Measurements from ENCODE around the gene MSTO1.
"Not testable (repeated sequence)": the region's sequence is repeated elsewhere in the genome, so short reads cannot be mapped to it uniquely, and the experiment has no call there.

DNA sequence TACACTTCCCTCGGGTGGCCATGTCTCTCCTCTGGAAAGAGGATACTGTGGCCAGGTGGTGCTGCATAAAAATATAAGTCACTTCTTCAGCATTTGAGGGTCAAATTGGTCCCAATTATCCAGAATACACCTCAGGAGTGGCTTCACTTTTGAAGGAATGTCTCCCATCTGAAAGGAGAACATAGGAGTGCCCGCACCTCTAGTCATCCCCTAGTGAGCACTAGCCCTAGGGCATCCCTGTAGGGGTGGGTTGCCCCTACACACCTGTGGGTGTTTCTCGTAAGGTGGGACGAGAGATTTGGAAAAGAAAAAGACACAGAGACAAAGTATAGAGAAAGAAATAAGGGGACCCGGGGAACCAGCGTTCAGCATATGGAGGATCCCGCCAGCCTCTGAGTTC, 16.4 kb downstream of the MSTO1 start:
- TF ChIP-seq, protein P1, sequence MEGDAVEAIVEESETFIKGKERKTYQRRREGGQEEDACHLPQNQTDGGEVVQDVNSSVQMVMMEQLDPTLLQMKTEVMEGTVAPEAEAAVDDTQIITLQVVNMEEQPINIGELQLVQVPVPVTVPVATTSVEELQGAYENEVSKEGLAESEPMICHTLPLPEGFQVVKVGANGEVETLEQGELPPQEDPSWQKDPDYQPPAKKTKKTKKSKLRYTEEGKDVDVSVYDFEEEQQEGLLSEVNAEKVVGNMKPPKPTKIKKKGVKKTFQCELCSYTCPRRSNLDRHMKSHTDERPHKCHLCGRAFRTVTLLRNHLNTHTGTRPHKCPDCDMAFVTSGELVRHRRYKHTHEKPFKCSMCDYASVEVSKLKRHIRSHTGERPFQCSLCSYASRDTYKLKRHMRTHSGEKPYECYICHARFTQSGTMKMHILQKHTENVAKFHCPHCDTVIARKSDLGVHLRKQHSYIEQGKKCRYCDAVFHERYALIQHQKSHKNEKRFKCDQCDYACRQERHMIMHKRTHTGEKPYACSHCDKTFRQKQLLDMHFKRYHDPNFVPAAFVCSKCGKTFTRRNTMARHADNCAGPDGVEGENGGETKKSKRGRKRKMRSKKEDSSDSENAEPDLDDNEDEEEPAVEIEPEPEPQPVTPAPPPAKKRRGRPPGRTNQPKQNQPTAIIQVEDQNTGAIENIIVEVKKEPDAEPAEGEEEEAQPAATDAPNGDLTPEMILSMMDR (IDR thresholded peaks at IDR 0.05; ENCODE audit: low read length): not testable (repeated sequence)
- not testable (repeated sequence) for TF ChIP-seq EZH2 (optimal IDR thresholded peaks at IDR 0.05; ENCODE audit: low read depth, low read length); EZH2phosphoT487 (IDR thresholded peaks at IDR 0.05; ENCODE audit: low read length)
